ENCODE results near the gene IGF2BP3.

IGF2BP3 gene

GRCh38 chr7:23472556-23472955 lies 2.3 kb upstream of the IGF2BP3 start:
- DNase-seq = no peak

- no peak for DNase-seq
Measured at GRCh38 chr7:23472046-23472445, 1.8 kb upstream of the IGF2BP3 start.

- DNase-seq = no peak
Measured at GRCh38 chr7:23471106-23471859, 992 bp upstream of the IGF2BP3 start.

- no peak for DNase-seq
Measured at GRCh38 chr7:23469961-23470250, 385 bp downstream of the IGF2BP3 start.

- no peak for DNase-seq
Measured at GRCh38 chr7:23469150-23469960, 936 bp downstream of the IGF2BP3 start.

- no peak for DNase-seq
Measured at GRCh38 chr7:23468526-23469149, 1.7 kb downstream of the IGF2BP3 start.

- DNase-seq = no peak
Measured at GRCh38 chr7:23467806-23468525, 2.3 kb downstream of the IGF2BP3 start.

- DNase-seq = no peak
Measured at GRCh38 chr7:23467291-23467805, 2.9 kb downstream of the IGF2BP3 start.

- DNase-seq = peak in 5 of 51 donors; percentile 3 to 14 (median 10)
Measured at GRCh38 chr7:23462846-23463245, 7.4 kb downstream of the IGF2BP3 start.

- no peak for DNase-seq
Measured at GRCh38 chr7:23458044-23458443, 12.2 kb downstream of the IGF2BP3 start.

- DNase-seq = no peak
Measured at GRCh38 chr7:23456093-23456492, 14.2 kb downstream of the IGF2BP3 start.

- DNase-seq = no peak
Measured at GRCh38 chr7:23454881-23455526, 15.3 kb downstream of the IGF2BP3 start.

- DNase-seq = no peak
Measured at GRCh38 chr7:23450518-23450917, 19.8 kb downstream of the IGF2BP3 start.

GRCh38 chr7:23449941-23450340 lies 20.4 kb downstream of the IGF2BP3 start:
- no peak for DNase-seq

GRCh38 chr7:23445326-23445725 lies 25.0 kb downstream of the IGF2BP3 start:
- no peak for DNase-seq

GRCh38 chr7:23443974-23444373 lies 26.3 kb downstream of the IGF2BP3 start:
- DNase-seq = no peak

- no peak for DNase-seq
Measured at GRCh38 chr7:23438171-23438570, 32.1 kb downstream of the IGF2BP3 start.

- DNase-seq = no peak
Measured at GRCh38 chr7:23434147-23434917, 36.0 kb downstream of the IGF2BP3 start.

GRCh38 chr7:23431702-23432199 lies 38.5 kb downstream of the IGF2BP3 start:
- DNase-seq = no peak

GRCh38 chr7:23430893-23431259 lies 39.4 kb downstream of the IGF2BP3 start:
- DNase-seq = no peak
